H1 (cell line): ENCODE data around the gene PRPH2. TPM values are rescaled to one million over a fixed set of nuclear protein-coding genes. Genes with fewer than 3 reads are reported as not detected.

Experiments
- GTF2F1 ChIP-seq: IDR thresholded peaks from 2 replicates; pipeline ENCODE4 v1.6.1; 2012; ENCODE audit warnings: low read depth, low read length, improper control_type of control experiment, borderline replicate concordance
- RAD21 ChIP-seq, 2 experiments: IDR thresholded peaks in 1 of 2; conservative IDR thresholded peaks in 1 of 2; 2 replicates each; pipeline ENCODE4 v1.6.1; 2011; ENCODE audit warnings: low read depth in 2 of 2, low read length in 2 of 2, improper control_type of control experiment in 1 of 2, inconsistent platforms in 1 of 2, mild to moderate bottlenecking in 1 of 2, moderate library complexity in 1 of 2
- TCF12 ChIP-seq: IDR thresholded peaks from 2 replicates; pipeline ENCODE4 v1.6.1; 2011; ENCODE audit warnings: low read depth, mild to moderate bottlenecking, low read length
- polyA plus RNA-seq, 7 experiments: library from polyadenylated mRNA; depleted of rRNA in 3 of 7; stranded (reverse) in 5 of 7; unstranded in 2 of 7; fragments of >200 nt in 5 of 7; fragments of 200-250 nt in 2 of 7; gene quantifications; 1 replicate in 5 of 7; 2 replicates in 1 of 7; 4 replicates in 1 of 7; pipeline versions ENCODE4 v1.2.1 to v1.2.3, GENCODE V29; 2011 to 2013; ENCODE audit warnings: missing spikeins in 2 of 7, mixed read lengths in 2 of 7
- total RNA-seq: library from RNA; stranded (reverse); fragmentation: NEBNext Ultra II Directional; extraction: Animal tissue kit (Norgen Biotek cat#: 25700); gene quantifications from 2 replicates; pipeline ENCODE4 v1.2.1, GENCODE V29; 2021
- TF ChIP-seq, protein P1 (sequence below): IDR thresholded peaks from 2 replicates; pipeline ENCODE4 v1.6.1; 2011; ENCODE audit warnings: low read depth, mild to moderate bottlenecking, low read length; ENCODE audit not compliant: insufficient read depth

Gene PRPH2
- total and polyA plus RNA-seq, 2 of the 8 experiments (the other 6 are each of a cell fraction or from before 2014, with no cell fraction given): 0.23 to 0.65 TPM

DNA sequence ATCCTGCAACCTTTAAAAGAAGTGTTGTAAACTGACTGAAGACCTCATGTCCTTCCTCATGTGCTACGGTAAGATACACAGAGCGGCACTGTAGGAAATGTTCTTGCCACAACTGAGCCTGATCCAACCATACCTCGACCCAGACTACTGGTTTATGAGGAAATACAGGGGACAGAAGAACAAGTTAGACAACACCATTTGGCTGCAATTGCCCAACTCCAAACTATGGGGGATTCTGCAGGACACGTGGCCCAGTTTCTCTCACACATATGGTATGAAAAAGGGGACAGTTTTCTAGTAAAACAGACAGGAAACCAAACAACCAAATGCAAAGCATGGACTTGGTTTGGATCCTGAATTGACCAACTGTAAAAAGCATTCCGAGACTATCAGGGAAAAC, 10.5 kb downstream of the PRPH2 start (continued):
- TF ChIP-seq RAD21 (IDR thresholded peaks at IDR 0.05 in 1 of 2, conservative IDR thresholded peaks at IDR 0.05 in 1 of 2; ENCODE audit: low read depth in 2 of 2, low read length in 2 of 2) (no peak), TCF12 (no peak), GTF2F1 (no peak)
- TF ChIP-seq, protein P1, sequence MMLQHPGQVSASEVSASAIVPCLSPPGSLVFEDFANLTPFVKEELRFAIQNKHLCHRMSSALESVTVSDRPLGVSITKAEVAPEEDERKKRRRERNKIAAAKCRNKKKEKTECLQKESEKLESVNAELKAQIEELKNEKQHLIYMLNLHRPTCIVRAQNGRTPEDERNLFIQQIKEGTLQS: no peak
